ENCODE data around the gene ERAL1.
"Not testable (repeated sequence)": the region's sequence is repeated elsewhere in the genome, so short reads cannot be mapped to it uniquely, and the experiment has no call there.

ERAL1 gene

GRCh38 chr17:28854457-28855335 is at the start of gene ERAL1:
Gene ERAL1 (plus strand): TSS chr17:28855016. CDS start chr17:28855035, 19 bp downstream.
- peak; percentile 92 for DNase-seq

- DNase-seq: no peak
Measured at GRCh38 chr17:28807925-28808634, 46.7 kb upstream of the ERAL1 start.

GRCh38 chr17:28810437-28810836 is 44.4 kb upstream of the ERAL1 start:
- DNase-seq: no peak

GRCh38 chr17:28811651-28812090 is 43.1 kb upstream of the ERAL1 start:
- DNase-seq: no peak

- peak; percentile 97 for DNase-seq
Measured at GRCh38 chr17:28812091-28812747, 42.6 kb upstream of the ERAL1 start.

- DNase-seq: no peak
Measured at GRCh38 chr17:28812748-28813377, 42.0 kb upstream of the ERAL1 start.

- no peak for DNase-seq
Measured at GRCh38 chr17:28816540-28816939, 38.3 kb upstream of the ERAL1 start.

GRCh38 chr17:28818819-28819221 is 36.0 kb upstream of the ERAL1 start:
- DNase-seq: no peak

- no peak for DNase-seq
Measured at GRCh38 chr17:28819582-28819981, 35.2 kb upstream of the ERAL1 start.

GRCh38 chr17:28827672-28828071 is 27.1 kb upstream of the ERAL1 start:
- no peak for DNase-seq

GRCh38 chr17:28828294-28829040 is 26.3 kb upstream of the ERAL1 start:
- no peak for DNase-seq

GRCh38 chr17:28834420-28834819 is 20.4 kb upstream of the ERAL1 start:
- no peak for DNase-seq

GRCh38 chr17:28836541-28836940 is 18.3 kb upstream of the ERAL1 start:
- DNase-seq: not testable (repeated sequence)

- DNase-seq: no peak
Measured at GRCh38 chr17:28839221-28839620, 15.6 kb upstream of the ERAL1 start.

GRCh38 chr17:28841901-28842281 is 12.9 kb upstream of the ERAL1 start:
- DNase-seq: no peak

GRCh38 chr17:28842282-28843012 is 12.4 kb upstream of the ERAL1 start, which contains the start of gene FAM222B:
Gene FAM222B (minus strand): TSS chr17:28842790. CDS start chr17:28766667, 76,123 bp downstream.
- DNase-seq: peak; percentile 91

GRCh38 chr17:28843816-28844148 is 11.0 kb upstream of the ERAL1 start:
- DNase-seq: no peak

GRCh38 chr17:28846231-28846630 is 8.6 kb upstream of the ERAL1 start:
- DNase-seq: no peak

- DNase-seq: not testable (repeated sequence)
Measured at GRCh38 chr17:28846699-28847098, 8.1 kb upstream of the ERAL1 start.

- not testable (repeated sequence) for DNase-seq
Measured at GRCh38 chr17:28848667-28849066, 6.1 kb upstream of the ERAL1 start.

- no peak for DNase-seq
Measured at GRCh38 chr17:28849281-28849680, 5.5 kb upstream of the ERAL1 start.

All from left hindlimb (tissue), 1 donor.